ENCODE measurements around the gene MBD3. TPM values are rescaled to one million over a fixed set of nuclear protein-coding genes. Genes with fewer than 3 reads are reported as not detected.

Gene MBD3
- polyA plus RNA-seq, 1 donor (not counting 4 experiments of a cell fraction or from before 2014, with no cell fraction given) = 16.6 TPM

DNA sequence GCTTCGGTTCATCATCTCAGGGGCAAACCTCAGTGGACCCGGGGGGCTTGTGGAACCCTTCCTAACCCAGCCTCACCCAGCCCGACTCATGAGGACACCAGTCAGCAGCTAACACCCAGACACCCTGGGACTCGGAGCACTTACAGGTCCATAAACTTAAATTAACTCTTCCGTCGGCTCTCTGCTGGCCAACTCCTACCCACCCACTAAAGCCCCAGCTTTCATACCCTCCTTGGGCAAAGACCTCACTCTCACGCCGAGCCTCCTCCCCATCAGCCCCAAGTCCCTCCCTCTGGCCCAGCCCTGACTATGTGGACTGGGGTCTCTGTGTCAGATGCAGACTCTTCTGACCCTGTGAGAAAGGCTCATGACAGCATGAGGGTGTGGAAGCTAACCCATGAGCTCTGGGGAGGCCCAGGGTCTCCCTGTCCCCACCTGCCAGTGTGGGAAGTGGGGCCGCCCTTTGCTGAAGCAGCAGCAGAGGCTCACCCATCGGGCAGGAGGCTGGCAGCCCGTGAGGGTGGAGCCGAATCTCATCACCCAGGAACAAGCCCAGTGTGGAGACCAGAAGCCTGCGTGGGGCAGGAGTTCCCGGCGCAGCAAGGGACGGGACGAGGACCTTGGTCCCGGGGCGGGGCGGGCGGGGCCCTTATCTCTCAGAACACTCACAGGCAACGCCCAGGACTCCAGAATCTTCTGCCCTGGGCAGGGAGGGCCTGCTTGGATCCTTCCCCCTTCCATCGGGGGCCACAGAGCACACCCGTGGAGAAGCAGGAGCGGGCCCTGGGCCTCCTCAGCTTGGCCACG lies 40.0 kb upstream of the MBD3 start:
- H3K36me3 ChIP-seq (ENCODE audit: control insufficient read depth in 2 of 2, extremely low read depth in 1 of 2, insufficient read depth in 2 of 2, low read length in 2 of 2) = peaks cover 12 to 22% of the 10 kb centered on the region in 2 experiments
- H3K4me1 ChIP-seq (ENCODE audit: control insufficient read depth, extremely low read depth, insufficient read depth, low read length) = no peaks in the 10 kb centered on the region
- no peak overlapping the region for H2AFZ ChIP-seq (ENCODE audit: control insufficient read depth, low read length)
- no peak for TF ChIP-seq EZH2 (IDR thresholded peaks at IDR 0.05; ENCODE audit: low read length)
- TF ChIP-seq, protein P1, sequence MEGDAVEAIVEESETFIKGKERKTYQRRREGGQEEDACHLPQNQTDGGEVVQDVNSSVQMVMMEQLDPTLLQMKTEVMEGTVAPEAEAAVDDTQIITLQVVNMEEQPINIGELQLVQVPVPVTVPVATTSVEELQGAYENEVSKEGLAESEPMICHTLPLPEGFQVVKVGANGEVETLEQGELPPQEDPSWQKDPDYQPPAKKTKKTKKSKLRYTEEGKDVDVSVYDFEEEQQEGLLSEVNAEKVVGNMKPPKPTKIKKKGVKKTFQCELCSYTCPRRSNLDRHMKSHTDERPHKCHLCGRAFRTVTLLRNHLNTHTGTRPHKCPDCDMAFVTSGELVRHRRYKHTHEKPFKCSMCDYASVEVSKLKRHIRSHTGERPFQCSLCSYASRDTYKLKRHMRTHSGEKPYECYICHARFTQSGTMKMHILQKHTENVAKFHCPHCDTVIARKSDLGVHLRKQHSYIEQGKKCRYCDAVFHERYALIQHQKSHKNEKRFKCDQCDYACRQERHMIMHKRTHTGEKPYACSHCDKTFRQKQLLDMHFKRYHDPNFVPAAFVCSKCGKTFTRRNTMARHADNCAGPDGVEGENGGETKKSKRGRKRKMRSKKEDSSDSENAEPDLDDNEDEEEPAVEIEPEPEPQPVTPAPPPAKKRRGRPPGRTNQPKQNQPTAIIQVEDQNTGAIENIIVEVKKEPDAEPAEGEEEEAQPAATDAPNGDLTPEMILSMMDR (optimal IDR thresholded peaks at IDR 0.05 in 1 of 3, IDR thresholded peaks at IDR 0.05 in 1 of 3, conservative IDR thresholded peaks at IDR 0.05 in 1 of 3; ENCODE audit: extremely low read depth in 1 of 3, insufficient read depth in 2 of 3, low read length in 3 of 3) = no peak
- no peaks in the 10 kb centered on the region for H3K9me3 ChIP-seq (ENCODE audit: control insufficient read depth, low read depth, low read length)
- no peak overlapping the region for H3K4me3 ChIP-seq (ENCODE audit: control insufficient read depth in 2 of 3, extremely low read depth in 1 of 3, insufficient read depth in 2 of 3, low read depth in 1 of 3, low read length in 3 of 3)
- H3K9ac ChIP-seq (ENCODE audit: control insufficient read depth, extremely low read depth, insufficient read depth, low read length) = no peak overlapping the region
- dilution Hi-C loops (cut with MboI; ENCODE audit: extremely low pct_ligation_motif_present, low sequenced_read_pairs) = no loop called here
- no peak overlapping the region for H3K4me2 ChIP-seq (ENCODE audit: control insufficient read depth, extremely low read depth, insufficient read depth, low read depth, low read length)
- no peak overlapping the region for H3K27ac ChIP-seq (ENCODE audit: control insufficient read depth, insufficient read depth, low read length)
- H4K20me1 ChIP-seq (ENCODE audit: control insufficient read depth, extremely low read depth, insufficient read depth, low read length) = no peaks in the 10 kb centered on the region
- DNase-seq (ENCODE audit: low read depth, low spot score) (no peak), FAIRE-seq (no peak)
- no peaks in the 10 kb centered on the region for H3K27me3 ChIP-seq (ENCODE audit: control insufficient read depth, extremely low read depth, insufficient read depth, low read length)
- no peaks in the 10 kb centered on the region for H3K9me1 ChIP-seq (ENCODE audit: control insufficient read depth, extremely low read depth, insufficient read depth, low read length)
- peaks cover 14% of the 10 kb centered on the region for H3K79me2 ChIP-seq (ENCODE audit: control insufficient read depth, insufficient read depth, low read length)

DNA sequence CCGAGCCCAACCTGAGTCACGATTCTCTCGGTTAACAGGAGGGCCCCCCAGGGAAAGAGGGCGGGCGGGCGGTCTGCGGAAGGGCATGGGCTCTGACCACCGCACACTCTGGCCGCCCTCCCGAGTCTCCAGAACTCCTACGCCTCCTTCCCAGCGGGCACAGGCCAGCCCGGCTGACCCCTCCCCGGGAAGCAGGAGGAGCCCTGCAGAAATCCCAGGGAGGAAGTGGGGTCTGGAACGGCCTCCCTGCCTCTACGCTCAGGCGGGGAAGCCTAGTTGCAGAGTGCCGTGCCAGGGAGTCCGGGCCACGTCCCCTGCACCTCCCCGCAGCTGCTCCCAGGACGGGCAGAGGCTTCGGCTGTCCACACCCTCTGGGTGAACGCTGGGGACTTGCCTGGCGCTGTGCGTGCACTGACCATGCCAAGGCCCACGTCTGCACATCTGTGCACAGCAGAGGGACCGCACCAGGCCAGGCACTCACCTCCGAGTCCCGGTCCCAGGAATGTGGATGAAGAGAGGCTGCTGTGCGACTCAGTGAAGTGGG lies 39.0 kb upstream of the MBD3 start:
- no peaks in the 10 kb centered on the region for H3K4me1 ChIP-seq (ENCODE audit: control insufficient read depth, extremely low read depth, insufficient read depth, low read length)
- H3K4me2 ChIP-seq (ENCODE audit: control insufficient read depth, extremely low read depth, insufficient read depth, low read depth, low read length) = no peak overlapping the region
- no peaks in the 10 kb centered on the region for H3K9me3 ChIP-seq (ENCODE audit: control insufficient read depth, low read depth, low read length)
- no peak overlapping the region for H2AFZ ChIP-seq (ENCODE audit: control insufficient read depth, low read length)
- H3K27ac ChIP-seq (ENCODE audit: control insufficient read depth, insufficient read depth, low read length) = no peak overlapping the region
- no peaks in the 10 kb centered on the region for H4K20me1 ChIP-seq (ENCODE audit: control insufficient read depth, extremely low read depth, insufficient read depth, low read length)
- no peak for FAIRE-seq
- no peak for DNase-seq (ENCODE audit: low read depth, low spot score)
- peaks cover 12 to 19% of the 10 kb centered on the region in 2 experiments for H3K36me3 ChIP-seq (ENCODE audit: control insufficient read depth in 2 of 2, extremely low read depth in 1 of 2, insufficient read depth in 2 of 2, low read length in 2 of 2)
- TF ChIP-seq, protein P1 (optimal IDR thresholded peaks at IDR 0.05 in 1 of 3, IDR thresholded peaks at IDR 0.05 in 1 of 3, conservative IDR thresholded peaks at IDR 0.05 in 1 of 3; ENCODE audit: extremely low read depth in 1 of 3, insufficient read depth in 2 of 3, low read length in 3 of 3) = no peak
- TF ChIP-seq EZH2 (IDR thresholded peaks at IDR 0.05; ENCODE audit: low read length) = no peak
- H3K9ac ChIP-seq (ENCODE audit: control insufficient read depth, extremely low read depth, insufficient read depth, low read length) = no peak overlapping the region
- H3K9me1 ChIP-seq (ENCODE audit: control insufficient read depth, extremely low read depth, insufficient read depth, low read length) = no peaks in the 10 kb centered on the region
- H3K4me3 ChIP-seq (ENCODE audit: control insufficient read depth in 2 of 3, extremely low read depth in 1 of 3, insufficient read depth in 2 of 3, low read depth in 1 of 3, low read length in 3 of 3) = no peak overlapping the region
- H3K79me2 ChIP-seq (ENCODE audit: control insufficient read depth, insufficient read depth, low read length) = peaks cover 5% of the 10 kb centered on the region
- no peaks in the 10 kb centered on the region for H3K27me3 ChIP-seq (ENCODE audit: control insufficient read depth, extremely low read depth, insufficient read depth, low read length)
- dilution Hi-C loops (cut with MboI; ENCODE audit: extremely low pct_ligation_motif_present, low sequenced_read_pairs) = no loop called here
